ENCODE results near the gene IGFL2. TPM values are rescaled to one million over a fixed set of nuclear protein-coding genes. Genes with fewer than 3 reads are reported as not detected.

Gene IGFL2
- total RNA-seq, 4 donors from 2014 or later = not detected

DNA sequence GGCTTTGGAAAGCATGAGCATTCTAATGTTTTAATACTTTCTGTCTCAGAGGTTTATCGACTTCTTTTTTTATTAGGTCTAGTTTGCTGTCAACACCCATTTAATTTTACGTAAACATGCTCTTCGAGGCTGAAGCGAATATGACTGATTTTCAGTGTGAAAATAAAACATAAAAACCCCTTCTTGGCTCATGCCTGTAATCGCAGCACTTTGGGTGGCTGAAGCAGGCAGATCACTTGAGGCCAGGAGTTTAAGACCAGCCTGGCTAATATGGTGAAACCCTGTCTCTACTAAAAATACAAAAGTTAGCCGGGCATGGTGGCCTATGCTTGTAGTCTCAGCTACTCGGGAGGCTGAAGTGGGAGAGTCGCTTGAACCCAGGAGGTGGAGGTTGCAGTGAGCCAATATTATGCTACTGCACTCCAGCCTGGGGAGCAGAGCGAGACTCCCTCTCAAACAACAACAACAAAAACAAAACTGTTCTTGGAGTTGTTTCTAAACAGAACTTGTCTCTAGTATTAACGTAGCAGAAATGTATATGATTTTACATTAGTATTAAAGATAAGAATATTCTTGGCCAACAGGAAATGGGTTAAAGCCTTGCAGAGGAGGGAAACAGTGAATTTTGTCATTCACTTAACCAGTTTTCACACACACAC lies 16.4 kb upstream of the IGFL2 start:
- TF ChIP-seq, protein P1, sequence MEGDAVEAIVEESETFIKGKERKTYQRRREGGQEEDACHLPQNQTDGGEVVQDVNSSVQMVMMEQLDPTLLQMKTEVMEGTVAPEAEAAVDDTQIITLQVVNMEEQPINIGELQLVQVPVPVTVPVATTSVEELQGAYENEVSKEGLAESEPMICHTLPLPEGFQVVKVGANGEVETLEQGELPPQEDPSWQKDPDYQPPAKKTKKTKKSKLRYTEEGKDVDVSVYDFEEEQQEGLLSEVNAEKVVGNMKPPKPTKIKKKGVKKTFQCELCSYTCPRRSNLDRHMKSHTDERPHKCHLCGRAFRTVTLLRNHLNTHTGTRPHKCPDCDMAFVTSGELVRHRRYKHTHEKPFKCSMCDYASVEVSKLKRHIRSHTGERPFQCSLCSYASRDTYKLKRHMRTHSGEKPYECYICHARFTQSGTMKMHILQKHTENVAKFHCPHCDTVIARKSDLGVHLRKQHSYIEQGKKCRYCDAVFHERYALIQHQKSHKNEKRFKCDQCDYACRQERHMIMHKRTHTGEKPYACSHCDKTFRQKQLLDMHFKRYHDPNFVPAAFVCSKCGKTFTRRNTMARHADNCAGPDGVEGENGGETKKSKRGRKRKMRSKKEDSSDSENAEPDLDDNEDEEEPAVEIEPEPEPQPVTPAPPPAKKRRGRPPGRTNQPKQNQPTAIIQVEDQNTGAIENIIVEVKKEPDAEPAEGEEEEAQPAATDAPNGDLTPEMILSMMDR (IDR thresholded peaks at IDR 0.05; ENCODE audit: low read depth) = no peak

DNA sequence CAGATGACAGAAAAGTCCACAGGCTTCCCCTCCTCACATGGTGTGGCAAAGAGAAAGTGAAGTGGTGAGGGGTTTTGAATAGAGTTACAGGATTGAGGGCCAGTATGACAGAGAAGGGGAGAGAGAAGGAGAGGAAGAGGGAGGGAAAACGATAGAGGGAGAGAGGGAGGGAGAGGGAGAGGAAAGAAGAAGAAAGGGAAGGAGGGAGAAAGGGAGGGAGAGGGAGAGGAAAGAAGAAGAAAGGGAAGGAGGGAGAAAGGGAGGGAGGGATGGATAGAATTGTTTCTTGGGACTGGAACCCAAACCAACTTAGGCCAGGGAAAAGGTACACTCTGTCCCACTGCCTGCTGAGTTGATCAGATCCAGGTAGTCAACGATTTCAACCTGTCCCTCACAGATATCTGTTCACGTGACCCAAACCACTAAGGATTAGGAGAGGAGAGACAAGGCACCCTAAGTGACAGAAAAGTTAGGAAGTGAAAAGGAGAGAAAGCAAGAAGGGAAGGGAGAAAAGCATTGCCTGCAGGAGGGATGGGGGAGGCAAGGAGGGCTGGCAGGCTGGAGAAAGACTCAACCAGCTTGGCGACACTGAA lies 15.4 kb upstream of the IGFL2 start:
- TF ChIP-seq, protein P1 (IDR thresholded peaks at IDR 0.05; ENCODE audit: low read depth) = no peak

DNA sequence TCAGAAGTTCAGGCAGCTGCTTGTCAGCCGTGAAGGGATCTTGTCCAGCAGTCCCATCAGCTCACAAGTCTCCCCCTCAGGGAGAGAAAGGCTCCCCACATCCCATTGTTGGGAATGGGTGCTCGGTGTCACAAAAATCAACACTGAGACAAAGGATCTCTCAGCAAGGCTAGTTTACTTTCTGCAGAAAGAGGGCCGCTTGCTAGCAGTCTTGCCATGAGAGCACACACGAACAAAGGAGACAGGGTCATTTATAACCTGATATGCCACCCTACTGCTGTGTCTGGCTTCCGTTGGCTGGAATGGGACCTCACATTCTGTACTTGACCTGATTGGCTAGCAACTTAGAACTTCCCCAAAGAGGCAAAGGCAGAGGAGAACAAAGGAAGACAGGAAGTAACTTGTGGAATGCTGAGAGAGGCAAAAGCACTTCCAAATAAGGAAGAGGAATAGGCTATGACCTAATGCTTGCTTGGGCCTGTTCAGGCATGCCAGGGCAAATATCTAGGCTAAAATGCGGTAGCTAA lies 14.9 kb upstream of the IGFL2 start:
- TF ChIP-seq, protein P1 (IDR thresholded peaks at IDR 0.05; ENCODE audit: low read depth) = no peak

DNA sequence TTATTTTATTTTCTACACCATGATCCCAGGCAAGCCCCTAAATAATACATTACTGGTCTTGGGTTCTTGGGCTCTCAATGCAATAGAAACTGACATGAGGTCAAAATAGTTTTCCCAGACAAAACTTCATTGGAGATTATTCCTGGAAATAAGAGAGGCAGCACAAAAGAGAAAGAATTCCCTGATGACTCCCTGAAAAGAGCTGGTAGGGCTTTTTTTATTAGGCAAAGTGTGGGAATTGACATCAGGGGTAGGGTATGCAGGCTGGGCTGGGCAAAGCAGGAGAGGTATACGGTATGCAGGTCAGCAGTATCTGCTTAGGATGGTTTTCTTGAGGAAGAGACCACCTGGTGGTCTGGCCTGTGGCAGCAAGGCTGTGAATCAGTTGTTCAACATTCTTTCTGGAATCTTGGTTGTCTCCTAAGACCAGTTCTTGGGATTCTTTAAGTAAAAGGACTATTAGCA lies 14.2 kb upstream of the IGFL2 start:
- TF ChIP-seq, protein P1 (IDR thresholded peaks at IDR 0.05; ENCODE audit: low read depth) = no peak

DNA sequence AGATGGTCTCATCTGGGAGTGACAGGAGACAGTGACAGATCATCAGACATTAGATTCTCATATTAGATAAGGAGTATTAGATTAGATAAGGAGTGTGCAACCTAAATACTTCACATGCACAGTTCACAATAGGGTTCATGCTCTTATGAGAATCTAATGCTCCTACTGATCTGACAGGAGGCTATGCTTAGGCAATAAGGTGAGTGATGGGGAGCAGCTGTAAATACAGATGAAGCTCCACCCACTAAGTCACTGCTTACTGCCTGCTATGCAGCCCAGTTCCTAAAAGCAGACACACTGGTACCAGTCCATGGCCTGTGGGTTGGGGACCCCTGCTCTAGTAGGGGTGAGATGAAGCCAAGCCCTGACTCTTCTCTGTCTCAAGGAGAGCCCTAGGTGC lies 13.5 kb upstream of the IGFL2 start:
- TF ChIP-seq, protein P1 (IDR thresholded peaks at IDR 0.05; ENCODE audit: low read depth) = no peak

DNA sequence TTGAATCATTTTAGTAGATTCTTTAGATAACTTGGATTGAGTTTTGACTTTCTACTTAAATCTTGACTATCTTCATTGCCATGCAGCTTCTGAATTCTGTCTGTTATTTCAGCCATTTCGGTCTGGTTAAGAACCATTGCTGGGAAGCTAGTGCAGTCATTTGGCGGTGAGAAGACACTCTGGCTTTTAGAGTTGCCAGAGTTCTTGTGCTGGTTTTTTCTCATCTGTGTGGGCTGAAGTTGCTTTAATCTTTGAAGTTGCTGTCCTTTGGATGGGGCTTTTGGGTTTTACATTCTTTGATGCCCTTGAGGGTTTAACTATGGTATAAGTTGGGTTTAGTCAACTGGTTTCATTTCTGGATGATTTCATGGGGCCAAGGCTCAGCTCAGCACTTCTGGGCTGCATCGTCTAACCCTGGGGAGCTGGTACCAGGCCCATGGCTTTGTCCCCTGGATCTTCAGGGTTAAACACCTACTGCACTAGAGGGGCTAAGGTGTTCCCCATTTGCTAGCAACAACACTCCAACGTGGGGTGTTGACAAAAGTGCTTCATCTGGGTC lies 10.0 kb upstream of the IGFL2 start:
- TF ChIP-seq, protein P1 (IDR thresholded peaks at IDR 0.05; ENCODE audit: low read depth) = no peak

DNA sequence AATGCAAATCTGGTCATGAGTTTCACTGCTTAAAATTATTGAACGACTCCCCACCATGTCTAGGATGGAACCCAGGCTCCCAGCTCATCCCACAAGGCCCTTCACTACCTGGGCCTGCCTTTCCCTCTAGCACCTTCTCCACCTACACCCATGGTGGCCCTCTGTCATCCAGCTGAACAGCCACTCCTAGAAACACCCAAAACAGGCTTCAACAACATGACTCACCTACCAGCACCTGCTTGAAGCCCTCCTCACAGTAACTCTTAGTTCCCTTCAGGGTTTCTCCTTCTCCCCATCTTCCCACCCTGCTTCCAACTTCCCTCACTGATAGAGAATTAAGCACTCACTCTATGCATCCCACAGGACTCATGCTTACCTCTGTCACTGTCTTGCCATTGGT lies 6.6 kb upstream of the IGFL2 start:
- TF ChIP-seq, protein P1 (IDR thresholded peaks at IDR 0.05; ENCODE audit: low read depth) = no peak

Measured in subcutaneous adipose tissue (tissue), 4 donors.